Esophagus muscularis mucosa (tissue), 4 donors: ENCODE measurements around the gene YIPF2. TPM values are rescaled to one million over a fixed set of nuclear protein-coding genes. Genes with fewer than 3 reads are reported as not detected.

Experiments used
- DNase-seq: peaks from one replicate; pipeline ENCODE4 v3.0.0-alpha.2; 2017; ENCODE audit errors: extremely low spot score
- H3K27ac ChIP-seq, 4 donors: fragments of 200-600 bp; sonication (generic); replicated peaks in 1 of 4; 1 replicate in 3 of 4; 2 replicates in 1 of 4; pipeline ENCODE4 v1.5.1; 2016 to 2019; ENCODE audit warnings: mild to moderate bottlenecking in 1 of 4
- H3K27me3 ChIP-seq, 4 donors: fragments of 200-600 bp; sonication (generic); one replicate each; pipeline versions ENCODE4 v1.5.1 to v1.6.0; 2016 to 2019
- H3K36me3 ChIP-seq, 4 donors: fragments of 200-600 bp; sonication (generic); one replicate each; pipeline ENCODE4 v1.5.1; 2016 to 2019
- H3K4me1 ChIP-seq, 4 donors: fragments of 200-600 bp; sonication (generic); one replicate each; pipeline ENCODE4 v1.5.1; 2016 to 2019
- H3K4me3 ChIP-seq, 4 donors: fragments of 200-600 bp; sonication (generic); 1 replicate in 2 of 4; 2 replicates in 2 of 4; pipeline ENCODE4 v1.5.1; 2016 to 2019; ENCODE audit warnings: mild to moderate bottlenecking in 4 of 4, moderate library complexity in 1 of 4
- H3K9me3 ChIP-seq, 4 donors: fragments of 200-600 bp; sonication (generic); 1 replicate in 3 of 4; 2 replicates in 1 of 4; pipeline ENCODE4 v1.5.1; 2016 to 2019
- EP300 ChIP-seq: sonication (generic); formaldehyde crosslinking; IDR thresholded peaks from one replicate; pipeline ENCODE4 v1.6.1; 2017; ENCODE audit warnings: antibody characterized with exemption
- POLR2A ChIP-seq: fragments of 450-650 bp; IDR thresholded peaks from one replicate; pipeline ENCODE4 v1.6.1; 2017; ENCODE audit warnings: antibody characterized with exemption, moderate library complexity, mild to moderate bottlenecking, low read depth
- POLR2AphosphoS5 ChIP-seq, 2 donors: sonication (generic); formaldehyde crosslinking; IDR thresholded peaks; one replicate each; pipeline ENCODE4 v1.6.1; 2017; ENCODE audit warnings: antibody characterized with exemption in 2 of 2
- WGBS: methylation state at CpG from one replicate; pipeline ENCODE4 v1.1.5; 2018; 5-methylcytosine and 5-hydroxymethylcytosine counted together
- intact Hi-C: fragments of 100-400 bp; cut with DNase I; formaldehyde crosslinking; loops from one replicate; pipeline ENCODE4 v1.15.1; 2023
- total RNA-seq, 4 donors: library from RNA; depleted of rRNA; stranded (reverse); fragments of >200 nt; gene quantifications; one replicate each; pipeline versions ENCODE4 v1.1.0 to v1.2.1, GENCODE V29; 2016
- TF ChIP-seq, protein P1 (sequence below), 3 experiments: fragments of 200-600 bp in 2 of 3; fragments of 450-650 bp in 1 of 3; sonication (generic) in 2 of 3; IDR thresholded peaks; one replicate each; pipeline ENCODE4 v1.5.1; 2017 to 2019; ENCODE audit warnings: antibody characterized with exemption in 3 of 3, mild to moderate bottlenecking in 2 of 3, moderate library complexity in 1 of 3

The YIPF2 gene
- total RNA-seq: 10 to 100 TPM; 23.3 to 50.1 (median 31.0) TPM

DNA sequence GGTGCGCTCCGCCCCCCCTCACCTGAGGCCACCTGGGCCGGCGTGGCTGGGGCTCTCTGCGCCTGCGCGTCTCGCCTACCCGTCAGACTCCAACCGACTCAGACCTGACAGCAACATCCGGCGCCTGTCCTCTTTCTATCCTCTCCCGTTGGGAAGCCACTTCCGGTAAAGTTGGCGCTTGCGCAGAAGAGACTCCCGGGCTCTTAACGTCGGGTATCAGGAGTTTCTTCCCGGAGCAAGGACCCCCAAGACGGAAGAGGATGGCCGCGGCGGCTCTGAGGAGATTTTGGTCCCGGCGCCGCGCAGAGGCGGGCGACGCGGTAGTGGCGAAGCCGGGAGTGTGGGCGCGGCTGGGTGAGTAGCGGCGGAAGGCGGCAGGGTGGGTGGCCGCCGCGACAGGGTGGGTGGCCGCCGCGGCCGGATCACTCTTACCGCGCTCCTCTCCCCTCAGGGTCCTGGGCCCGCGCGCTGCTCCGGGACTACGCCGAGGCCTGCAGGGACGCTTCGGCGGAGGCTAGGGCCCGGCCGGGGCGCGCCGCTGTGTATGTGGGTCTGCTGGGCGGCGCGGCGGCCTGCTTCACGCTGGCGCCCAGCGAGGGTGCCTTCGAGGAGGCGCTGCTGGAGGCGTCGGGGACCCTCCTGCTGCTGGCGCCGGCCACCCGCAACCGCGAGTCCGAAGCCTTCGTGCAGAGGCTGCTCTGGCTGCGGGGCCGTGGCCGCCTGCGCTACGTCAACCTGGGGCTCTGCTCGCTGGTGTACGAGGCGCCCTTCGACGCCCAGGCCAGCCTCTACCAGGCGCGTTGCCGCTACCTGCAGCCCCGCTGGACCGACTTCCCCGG is at the start of gene YIPF2, which contains the start of gene TIMM29:
YIPF2 (minus strand) TSS at position 77 of the 839 bp plus-strand sequence. CDS start 229 bp downstream, outside the sequence.
TIMM29 (plus strand) TSS at position 249 of the 839 bp plus-strand sequence; CDS start at position 261, 12 bp downstream.
- intact Hi-C loops: loop anchor here (5.0 kb wide), 1 partner anchor 56 kb away; the partner anchor contains the start of gene CARM1
- Histone ChIP-seq H3K36me3 (peaks cover 2 to 52% (median 39%) of the 10 kb centered on the region in 4 donors), H3K9me3 (no peaks in the 10 kb centered on the region), H3K4me3 (peak within 1 kb of the TSS; percentile 93 to 100 (median 98)), H3K27me3 (no peaks in the 10 kb centered on the region), H3K4me1 (peaks cover 26 to 42% (median 34%) of the 10 kb centered on the region in 4 donors), H3K27ac (peak within 1 kb of the TSS; percentile 88 to 92 (median 90))
- peak; percentile 98 for DNase-seq
- WGBS: 0% methylated on average over 22 of the region's 96 CpGs
- TF ChIP-seq POLR2A (no peak), EP300 (no peak), POLR2AphosphoS5 (IDR thresholded peaks at IDR 0.05) (peak; percentile 82 to 93)
- TF ChIP-seq, protein P1, sequence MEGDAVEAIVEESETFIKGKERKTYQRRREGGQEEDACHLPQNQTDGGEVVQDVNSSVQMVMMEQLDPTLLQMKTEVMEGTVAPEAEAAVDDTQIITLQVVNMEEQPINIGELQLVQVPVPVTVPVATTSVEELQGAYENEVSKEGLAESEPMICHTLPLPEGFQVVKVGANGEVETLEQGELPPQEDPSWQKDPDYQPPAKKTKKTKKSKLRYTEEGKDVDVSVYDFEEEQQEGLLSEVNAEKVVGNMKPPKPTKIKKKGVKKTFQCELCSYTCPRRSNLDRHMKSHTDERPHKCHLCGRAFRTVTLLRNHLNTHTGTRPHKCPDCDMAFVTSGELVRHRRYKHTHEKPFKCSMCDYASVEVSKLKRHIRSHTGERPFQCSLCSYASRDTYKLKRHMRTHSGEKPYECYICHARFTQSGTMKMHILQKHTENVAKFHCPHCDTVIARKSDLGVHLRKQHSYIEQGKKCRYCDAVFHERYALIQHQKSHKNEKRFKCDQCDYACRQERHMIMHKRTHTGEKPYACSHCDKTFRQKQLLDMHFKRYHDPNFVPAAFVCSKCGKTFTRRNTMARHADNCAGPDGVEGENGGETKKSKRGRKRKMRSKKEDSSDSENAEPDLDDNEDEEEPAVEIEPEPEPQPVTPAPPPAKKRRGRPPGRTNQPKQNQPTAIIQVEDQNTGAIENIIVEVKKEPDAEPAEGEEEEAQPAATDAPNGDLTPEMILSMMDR (IDR thresholded peaks at IDR 0.05): peak in 1 of 3 experiments; percentile 40

GRCh38 chr19:10977742-10978092 is 49.3 kb upstream of the YIPF2 start:
- intact Hi-C loops: loop anchor here (5.0 kb wide), 1 partner anchor 35 kb away; no protein-coding TSS in a partner anchor
- Histone ChIP-seq H3K27ac (no peak overlapping the region), H3K4me3 (no peak overlapping the region), H3K9me3 (no peaks in the 10 kb centered on the region), H3K36me3 (peaks cover 0 to 8% (median 0%) of the 10 kb centered on the region in 4 donors), H3K27me3 (no peaks in the 10 kb centered on the region), H3K4me1 (peaks cover 26 to 58% (median 51%) of the 10 kb centered on the region in 4 donors)
- no peak for DNase-seq
- 95% methylated on average over 5 of the region's 5 CpGs for WGBS
- TF ChIP-seq, protein P1 (IDR thresholded peaks at IDR 0.05): no peak
- TF ChIP-seq EP300 (no peak), POLR2AphosphoS5 (IDR thresholded peaks at IDR 0.05) (no peak), POLR2A (no peak)

DNA sequence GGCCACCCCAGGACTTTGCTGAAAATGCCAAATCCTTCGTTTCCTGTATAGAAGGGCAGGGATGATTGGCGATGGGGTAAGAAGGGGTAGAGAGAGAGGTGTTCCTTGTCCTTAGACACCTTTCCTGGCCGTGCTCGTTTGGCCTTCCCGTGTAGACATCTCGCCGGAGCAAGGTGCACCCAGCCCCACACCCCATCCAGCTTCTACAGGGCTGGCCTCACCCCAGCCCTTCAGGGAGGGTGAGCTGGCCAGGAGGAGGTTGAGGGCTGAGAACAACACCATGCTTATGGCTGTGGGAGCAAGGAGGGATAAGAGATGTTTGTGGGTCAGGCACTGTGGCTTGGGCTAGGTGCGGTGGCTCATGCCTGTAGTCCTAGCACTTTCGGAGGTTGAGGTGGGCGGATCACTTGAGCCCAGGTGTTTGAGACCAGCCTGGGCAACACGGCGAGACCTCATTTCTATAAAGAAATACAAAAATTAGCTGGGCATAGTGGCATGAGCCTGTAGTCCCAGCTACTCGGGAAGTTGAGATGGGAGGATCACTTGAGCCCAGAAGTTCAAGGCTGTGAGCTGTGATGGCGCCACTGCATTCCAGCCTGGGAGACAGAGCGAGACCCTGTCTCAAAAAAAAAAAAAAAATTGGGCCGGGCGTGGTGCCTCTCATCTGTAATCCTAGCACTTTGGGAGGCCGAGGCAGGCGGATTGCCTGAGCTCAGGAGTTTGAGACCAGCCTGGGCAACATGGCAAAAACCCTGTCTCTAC is 47.9 kb upstream of the YIPF2 start:
- Histone ChIP-seq H3K36me3 (peaks cover 0 to 4% (median 0%) of the 10 kb centered on the region in 4 donors), H3K9me3 (no peaks in the 10 kb centered on the region), H3K4me1 (peaks cover 26 to 51% (median 47%) of the 10 kb centered on the region in 4 donors), H3K27me3 (no peaks in the 10 kb centered on the region), H3K4me3 (peak overlapping the region; percentile 5 to 45 (median 22)), H3K27ac (peak overlapping the region; percentile 67 to 81 (median 68))
- WGBS: 80% methylated on average over 14 of the region's 19 CpGs
- TF ChIP-seq, protein P1 (IDR thresholded peaks at IDR 0.05): no peak
- TF ChIP-seq POLR2A: no peak
- no peak for TF ChIP-seq POLR2AphosphoS5 (IDR thresholded peaks at IDR 0.05)
- no peak for DNase-seq
- intact Hi-C loops: loop anchor here (5.0 kb wide), 1 partner anchor 34 kb away; no protein-coding TSS in a partner anchor

DNA sequence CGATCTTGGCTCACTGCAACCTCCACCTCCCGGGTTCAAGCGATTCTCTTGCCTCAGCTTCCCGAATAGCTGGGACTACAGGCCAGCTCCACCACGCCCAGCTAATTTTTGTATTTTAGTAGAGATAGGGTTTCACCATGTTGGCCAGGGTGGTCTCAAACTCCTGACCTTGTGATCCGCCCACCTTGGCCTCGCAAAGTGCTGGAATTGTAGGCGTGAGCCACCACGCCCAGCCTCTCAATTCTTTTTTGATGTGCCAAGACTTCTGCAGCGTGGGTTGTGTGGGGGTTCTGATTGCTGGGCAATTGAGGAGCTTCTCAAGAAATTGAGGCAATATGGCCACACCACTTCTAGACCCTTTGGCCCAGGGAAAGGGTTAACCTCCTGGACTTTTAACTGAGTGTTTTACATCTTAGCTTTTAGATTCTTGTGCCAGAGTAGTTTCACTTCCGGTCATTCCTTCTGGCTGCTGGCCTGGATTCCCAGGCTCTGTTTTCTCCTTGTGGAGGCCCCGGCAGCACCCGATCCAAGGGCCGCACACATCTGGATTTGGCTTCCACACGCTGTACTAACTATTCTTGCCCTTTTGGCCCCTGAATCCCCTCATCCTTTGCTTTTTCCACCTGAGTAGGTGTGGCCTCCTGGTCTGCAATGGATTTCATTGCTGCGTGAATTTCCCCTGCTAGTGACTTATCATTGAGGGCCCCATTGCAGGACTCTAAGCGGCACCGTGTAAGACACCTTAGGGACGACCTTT is 47.1 kb upstream of the YIPF2 start:
- Histone ChIP-seq H3K4me1 (peaks cover 26 to 48% (median 43%) of the 10 kb centered on the region in 4 donors), H3K27ac (peak overlapping the region; percentile 67 to 81 (median 68)), H3K36me3 (no peaks in the 10 kb centered on the region), H3K4me3 (peak overlapping the region; percentile 5 to 45 (median 22)), H3K27me3 (no peaks in the 10 kb centered on the region), H3K9me3 (no peaks in the 10 kb centered on the region)
- intact Hi-C loops: loop anchor here (5.0 kb wide), 1 partner anchor 33 kb away; no protein-coding TSS in a partner anchor
- no peak for DNase-seq
- 57% methylated on average over 19 of the region's 19 CpGs for WGBS
- TF ChIP-seq, protein P1 (IDR thresholded peaks at IDR 0.05): no peak
- peak in 1 of 2 donors; percentile 9 for TF ChIP-seq POLR2AphosphoS5 (IDR thresholded peaks at IDR 0.05)
